ENCODE measurements around the gene TBCK.

DNA sequence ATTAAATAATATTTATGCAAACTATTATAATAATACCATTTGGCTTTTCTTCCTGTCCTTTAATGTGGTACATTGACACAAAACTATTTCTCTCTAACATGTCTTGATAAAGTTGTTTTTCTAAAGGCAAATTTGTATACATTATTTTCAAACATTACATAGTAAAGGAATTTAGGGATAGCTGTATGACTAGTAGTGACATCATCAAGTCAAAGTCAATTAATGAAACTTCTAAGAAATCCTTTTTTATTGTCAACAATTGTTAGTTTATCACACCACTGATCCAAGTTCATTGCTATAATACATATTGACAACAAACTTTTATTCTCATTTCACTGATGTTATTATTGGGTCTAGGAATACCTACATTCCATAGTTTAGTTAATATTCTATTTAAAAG is 68.4 kb downstream of the TBCK start:
- TF ChIP-seq EZH2 (IDR thresholded peaks at IDR 0.05; ENCODE audit: borderline replicate concordance, low read depth, low read length, poor library complexity, severe bottlenecking), result no peak
- TF ChIP-seq CTCF (conservative IDR thresholded peaks at IDR 0.05; ENCODE audit: low read depth, low read length), result no peak

All from A673 (cell line).